AML-193 (cell line): Measurements from ENCODE around the gene MEGF9.
"Not testable (repeated sequence)": the region's sequence is repeated elsewhere in the genome, so short reads cannot be mapped to it uniquely, and the experiment has no call there.

Experiments
- DNase-seq, 2 experiments: peaks; one replicate each; lab custom pipeline; 2025; lab: John Stamatoyannopoulos, UW

The MEGF9 gene

DNA sequence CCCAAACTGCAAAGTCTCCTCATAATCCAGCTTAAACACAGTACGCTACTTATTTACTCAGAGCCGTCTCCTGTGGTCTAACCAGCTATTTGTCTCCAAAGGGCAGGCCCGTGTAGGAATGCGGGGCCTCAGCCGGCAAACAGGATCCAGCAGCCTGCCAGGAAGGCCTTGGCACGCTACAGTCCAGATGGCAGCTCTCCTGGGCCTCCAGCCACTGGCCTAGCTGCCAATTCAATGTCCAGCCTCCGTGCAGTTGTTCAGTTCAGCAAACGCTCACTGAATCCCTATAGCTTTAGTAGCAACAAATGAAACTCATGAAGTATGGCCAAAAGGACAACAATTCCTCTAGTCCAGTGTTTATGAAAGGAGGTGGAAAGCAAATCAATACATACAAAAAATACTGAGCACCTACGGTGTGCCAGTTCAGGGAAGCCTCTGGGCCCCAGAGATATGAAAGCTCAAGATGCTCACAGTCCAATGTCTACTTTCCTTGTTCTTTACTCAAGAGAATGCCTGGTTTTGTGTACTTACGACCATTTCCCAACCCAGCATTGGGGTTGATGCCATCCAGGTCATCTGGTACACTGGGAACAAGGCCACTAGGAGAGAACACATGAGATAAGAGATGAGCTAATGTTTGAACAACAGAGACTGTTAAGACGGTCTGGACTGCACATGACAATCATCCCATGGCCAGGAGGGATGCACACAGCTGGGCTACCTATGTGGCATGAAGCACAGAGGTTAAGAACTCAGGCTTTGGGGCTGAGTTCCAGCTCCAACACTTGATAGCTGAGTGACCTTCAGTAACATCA is 142.6 kb downstream of the MEGF9 start:
- no peak for DNase-seq

DNA sequence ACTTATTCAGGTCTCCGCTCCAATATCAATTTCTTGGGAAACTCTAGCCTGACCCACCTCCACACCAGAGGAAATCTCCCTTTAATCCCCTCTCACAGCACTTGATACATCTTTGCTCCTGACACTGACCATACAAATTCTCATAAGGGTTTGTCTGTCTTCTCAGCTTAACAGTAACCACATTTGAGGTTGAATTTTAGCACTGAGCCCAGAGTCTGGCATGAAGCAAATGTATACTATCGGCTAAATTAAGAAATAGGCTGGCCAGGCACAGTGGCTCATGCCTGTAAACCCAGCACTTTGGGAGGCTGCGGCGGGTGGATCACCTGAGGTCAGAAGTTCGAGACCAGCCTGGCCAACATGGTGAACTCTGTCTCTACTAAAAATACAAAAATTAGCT is 144.0 kb downstream of the MEGF9 start:
- no peak for DNase-seq

DNA sequence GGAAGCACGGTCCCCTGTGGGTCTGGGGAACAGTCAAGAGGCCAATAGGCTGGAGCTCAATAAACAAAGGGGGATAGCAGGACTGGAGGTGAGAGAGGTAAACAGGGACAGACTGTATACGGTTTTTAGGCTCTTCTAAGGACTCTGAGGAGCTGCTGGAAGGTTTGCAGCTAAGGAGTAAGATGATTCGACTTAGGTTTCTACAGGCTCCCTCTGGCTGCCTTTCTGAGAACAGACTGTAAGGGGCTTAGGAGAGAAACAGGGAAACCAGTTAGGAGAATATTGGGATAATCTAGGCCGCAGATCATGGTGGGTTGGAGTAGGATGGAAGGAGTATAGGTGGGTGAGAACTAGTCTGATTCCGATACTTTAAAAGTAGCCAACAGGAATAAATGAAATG is 144.7 kb downstream of the MEGF9 start:
- DNase-seq: no peak

DNA sequence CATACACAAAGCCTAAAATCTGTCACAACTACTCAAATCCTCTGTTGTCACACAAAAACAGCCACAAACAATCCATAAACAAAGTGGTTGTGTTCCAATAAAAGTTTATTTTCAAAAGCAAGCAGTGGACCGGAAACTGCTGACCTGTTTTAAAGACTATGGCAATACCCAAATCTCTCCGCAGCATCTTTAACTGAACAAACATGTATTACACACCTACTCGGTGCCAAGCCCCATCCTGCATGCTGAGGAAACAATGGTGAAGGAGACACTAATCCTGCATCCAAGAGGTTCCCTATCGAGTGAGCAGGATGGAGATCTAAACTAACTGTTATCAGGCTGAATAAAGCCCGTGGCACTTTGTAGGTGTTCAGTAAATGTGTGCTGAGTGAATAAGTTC is 145.5 kb downstream of the MEGF9 start:
- DNase-seq: no peak

- no peak for DNase-seq
Observed at GRCh38 chr9:120567874-120568273, 146.4 kb downstream of the MEGF9 start.

- DNase-seq: no peak
Observed at GRCh38 chr9:120567081-120567480, 147.2 kb downstream of the MEGF9 start.

DNA sequence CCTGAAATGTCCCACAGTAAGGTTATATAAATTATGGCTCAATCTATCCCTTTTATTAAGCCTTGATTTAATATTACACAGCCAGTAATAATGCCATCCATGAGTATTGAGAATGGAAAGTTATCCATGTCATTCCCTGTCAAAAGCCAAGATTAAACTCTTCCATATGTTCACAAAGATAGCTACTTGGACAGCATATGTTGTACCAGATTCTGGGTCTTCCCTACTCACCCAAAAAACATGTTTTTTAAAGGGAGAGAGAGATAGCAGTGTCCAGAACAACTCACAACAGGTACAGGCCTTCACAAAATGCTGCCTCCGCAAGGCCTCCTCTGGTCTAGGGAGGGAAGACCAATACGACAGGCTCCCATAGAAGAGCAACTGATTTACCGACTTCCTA is 149.7 kb downstream of the MEGF9 start:
- DNase-seq: no peak

DNA sequence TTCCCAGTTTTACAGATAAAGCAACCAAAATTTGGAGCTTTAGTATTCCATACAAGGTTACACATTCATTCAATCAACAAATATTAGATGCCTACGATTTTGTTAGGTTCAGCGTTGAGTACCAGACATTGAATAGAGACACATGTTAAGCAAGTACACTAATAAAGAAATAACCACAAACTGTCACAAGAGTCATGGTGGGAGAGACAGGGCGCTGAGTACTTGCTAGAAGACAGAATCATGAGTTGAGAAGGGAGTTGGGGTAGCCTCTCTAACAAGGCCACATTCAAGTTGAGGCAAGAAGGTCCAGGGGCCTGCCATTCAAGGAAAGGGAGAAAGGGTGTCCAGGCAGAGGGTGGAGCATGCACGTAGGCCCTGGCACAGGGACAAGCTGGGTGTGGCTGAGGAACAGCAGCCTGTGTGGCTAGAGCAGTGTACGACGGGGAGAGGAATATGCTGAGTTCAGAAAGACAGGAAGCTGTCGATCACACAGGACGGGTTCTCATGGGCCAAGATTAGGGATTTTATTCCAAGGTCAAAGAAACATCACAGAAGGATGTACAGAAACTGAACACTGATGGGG is 151.3 kb downstream of the MEGF9 start:
- DNase-seq: no peak

DNA sequence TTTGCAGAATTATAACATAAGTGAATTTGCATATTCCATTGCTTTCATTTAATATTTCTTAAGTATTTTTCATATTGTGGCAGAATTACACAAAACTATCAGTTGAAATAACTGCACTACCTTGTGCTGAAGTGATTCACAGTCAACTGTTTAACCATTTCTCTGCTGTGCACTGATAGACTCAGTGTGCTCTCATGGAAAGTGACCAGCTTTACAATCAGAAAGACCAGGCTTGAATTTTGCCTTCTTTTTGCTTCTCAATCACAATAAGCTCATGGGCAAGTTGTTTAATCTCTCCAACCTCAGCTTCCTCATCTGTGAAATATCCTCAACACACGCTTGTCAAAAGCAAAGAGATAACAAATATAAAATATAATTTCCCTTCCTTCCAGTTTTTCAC is 152.6 kb downstream of the MEGF9 start:
- no peak for DNase-seq

- DNase-seq: no peak
Observed at GRCh38 chr9:120559546-120559945, 154.7 kb downstream of the MEGF9 start.

DNA sequence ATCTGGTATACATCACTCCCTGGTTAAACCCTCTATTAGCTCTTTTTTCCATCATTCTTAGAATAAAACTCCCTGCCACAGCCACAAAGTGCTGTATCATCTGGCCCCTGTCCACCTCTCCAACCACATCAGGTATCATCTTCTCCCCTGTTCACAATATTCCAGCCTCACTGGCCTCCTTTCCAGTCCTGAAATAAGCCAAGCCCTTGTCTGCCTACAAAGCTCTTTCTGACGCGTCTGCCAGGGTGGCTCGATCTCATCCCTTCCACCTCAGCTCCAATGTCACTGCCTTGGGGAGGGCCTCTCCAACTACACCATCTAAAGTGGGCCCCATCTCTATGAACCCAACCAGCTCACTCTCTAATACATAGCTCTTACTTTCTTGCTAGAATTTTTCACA is 155.8 kb downstream of the MEGF9 start:
- no peak for DNase-seq

DNA sequence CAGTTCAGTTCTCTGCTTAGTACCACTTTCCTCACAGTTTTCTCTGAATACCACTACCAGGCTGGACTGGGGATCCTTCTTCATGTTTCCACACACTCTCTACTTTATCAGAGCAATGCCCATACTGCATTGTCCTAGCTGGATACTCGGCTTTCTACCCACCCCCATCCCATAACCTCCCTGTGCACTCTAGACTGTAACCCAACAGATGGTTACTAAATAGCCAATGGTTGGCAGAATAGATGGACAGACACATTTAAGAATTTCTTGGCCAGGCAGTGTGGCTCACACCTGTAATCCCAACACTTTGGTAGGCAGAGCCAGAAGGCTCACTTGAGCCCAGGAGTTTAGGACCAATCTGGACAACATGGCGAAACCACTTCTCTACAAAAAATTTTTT is 157.1 kb downstream of the MEGF9 start:
- no peak for DNase-seq

DNA sequence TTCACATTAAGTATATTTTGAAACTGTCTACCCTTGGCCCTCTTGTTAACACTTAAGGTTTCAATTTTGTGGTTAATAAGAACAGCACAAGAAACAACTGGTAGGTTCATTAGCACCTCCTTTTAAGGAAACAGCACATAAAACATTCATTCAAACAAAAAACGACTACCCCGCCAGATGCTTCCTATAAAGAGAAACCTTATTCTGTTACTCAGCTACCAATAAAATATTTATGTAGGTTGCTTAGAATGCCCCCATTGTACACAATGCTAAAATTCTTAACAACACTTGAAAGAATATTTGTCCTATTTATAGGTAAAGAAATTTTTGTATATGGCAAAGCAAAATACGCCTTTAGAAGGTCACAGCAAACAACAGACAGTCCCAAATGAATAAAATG is 157.5 kb downstream of the MEGF9 start:
- no peak for DNase-seq

DNA sequence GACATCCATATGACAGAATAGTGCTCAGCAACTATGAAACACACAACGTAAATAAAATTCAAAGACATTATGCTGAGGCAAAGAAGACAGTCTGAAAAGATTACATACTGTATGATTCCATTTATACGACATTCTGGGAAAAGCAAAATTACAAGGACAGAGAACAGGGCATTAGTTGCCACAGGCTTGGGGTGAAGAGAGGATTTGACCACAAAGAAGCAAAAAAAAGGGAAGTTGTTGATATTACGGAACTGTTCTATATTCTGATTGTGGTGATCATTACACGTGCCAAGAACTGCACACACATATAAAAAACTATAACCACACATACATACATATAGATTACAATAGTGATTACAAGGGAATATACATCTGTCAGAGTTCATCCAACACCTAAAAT is 158.4 kb downstream of the MEGF9 start:
- DNase-seq: peak; percentile 79 to 90

DNA sequence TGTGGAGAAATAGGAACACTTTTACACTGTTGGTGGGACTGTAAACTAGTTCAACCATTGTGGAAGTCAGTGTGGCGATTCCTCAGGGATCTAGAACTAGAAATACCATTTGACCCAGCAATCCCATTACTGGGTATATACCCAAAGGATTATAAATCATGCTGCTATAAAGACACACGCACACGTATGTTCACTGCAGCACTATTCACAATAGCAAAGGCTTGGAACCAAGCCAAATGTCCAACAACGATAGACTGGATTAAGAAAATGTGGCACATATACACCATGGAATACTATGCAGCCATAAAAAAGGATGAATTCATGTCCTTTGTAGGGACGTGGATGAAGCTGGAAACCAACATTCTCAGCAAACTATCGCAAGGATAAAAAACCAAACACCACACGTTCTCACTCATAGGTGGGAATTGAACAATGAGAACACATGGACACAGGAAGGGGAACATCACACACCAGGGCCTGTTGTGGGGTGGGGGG is 162.0 kb downstream of the MEGF9 start:
- not testable (repeated sequence) for DNase-seq
